Ishikawa (cell line): ENCODE results near the gene PLEKHA5.

Experiments used
- EGR1 ChIP-seq: IDR thresholded peaks from 2 replicates; pipeline ENCODE4 v1.6.1; 2012
- MAX ChIP-seq: IDR thresholded peaks from 2 replicates; pipeline ENCODE4 v1.6.1; 2012
- TCF12 ChIP-seq: IDR thresholded peaks from 2 replicates; pipeline ENCODE4 v1.6.1; 2012; ENCODE audit warnings: low read depth
- USF1 ChIP-seq: IDR thresholded peaks from 2 replicates; pipeline ENCODE4 v1.6.1; 2012

- TF ChIP-seq MAX: no peak
- no peak for TF ChIP-seq USF1
- TF ChIP-seq EGR1: no peak
- no peak for TF ChIP-seq TCF12
These were observed 93.5 kb downstream of the PLEKHA5 start for GRCh38 chr12:19223018-19223417.
